Upper lobe of right lung (tissue), 1 donor: ENCODE results near the gene RGS6. TPM values are rescaled to one million over a fixed set of nuclear protein-coding genes. Genes with fewer than 3 reads are reported as not detected.

ENCODE experiments used
- ATAC-seq: fragments of 200-7000 bp; cut with Tn5 transposase; one replicate; pipeline ENCODE4 v1.9.1; 2020; ENCODE audit warnings: mild to moderate bottlenecking, moderate library complexity
- DNase-seq: peaks from one replicate; pipeline ENCODE4 v3.0.0-alpha.2; 2020
- H3K27ac ChIP-seq: fragments of 200-600 bp; one replicate; pipeline ENCODE4 v1.8.0; 2022
- H3K27me3 ChIP-seq: fragments of 200-600 bp; one replicate; pipeline ENCODE4 v1.8.0; 2022; ENCODE audit warnings: mild to moderate bottlenecking
- H3K36me3 ChIP-seq: fragments of 200-600 bp; one replicate; pipeline ENCODE4 v1.8.0; 2022
- H3K4me1 ChIP-seq: fragments of 200-600 bp; one replicate; pipeline ENCODE4 v1.8.0; 2022
- H3K4me3 ChIP-seq: fragments of 200-600 bp; one replicate; pipeline ENCODE4 v1.8.0; 2022; ENCODE audit warnings: mild to moderate bottlenecking
- H3K9me3 ChIP-seq: fragments of 200-600 bp; one replicate; pipeline ENCODE4 v1.8.0; 2022
- CTCF ChIP-seq: fragments of 200-600 bp; IDR thresholded peaks from one replicate; pipeline ENCODE4 v1.8.0; 2022; ENCODE audit warnings: antibody characterized with exemption
- intact Hi-C: fragments of 100-400 bp; cut with DNase I; formaldehyde crosslinking; loops from one replicate; pipeline ENCODE4 v1.11.0; 2022
- total RNA-seq: library from RNA; stranded (reverse); fragmentation: NEBNext Ultra II Directional; extraction: Animal tissue kit (Norgen Biotek cat#: 25700); gene quantifications from one replicate; pipeline ENCODE4 v1.2.1, GENCODE V29; 2021
- donor health status: DM: no; HTN: yes; CAD: no; lungs with severe emphysema.

Gene RGS6
- total RNA-seq, 1 donor from 2014 or later: 2.6 TPM

GRCh38 chr14:72301352-72301751, 369.1 kb downstream of the RGS6 start:
- no peaks in the 10 kb centered on the region for H3K4me1 ChIP-seq
- H3K36me3 ChIP-seq: no peaks in the 10 kb centered on the region
- H3K27ac ChIP-seq: no peak overlapping the region
- ATAC-seq (no peak), DNase-seq (no peak)
- intact Hi-C loops: no loop called here
- H3K9me3 ChIP-seq: peaks cover 7% of the 10 kb centered on the region
- no peak for TF ChIP-seq CTCF
- no peak overlapping the region for H3K4me3 ChIP-seq
- H3K27me3 ChIP-seq: no peaks in the 10 kb centered on the region

- H3K9me3 ChIP-seq: peaks cover 11% of the 10 kb centered on the region
- DNase-seq (no peak), ATAC-seq (no peak)
- intact Hi-C loops: no loop called here
- no peaks in the 10 kb centered on the region for H3K36me3 ChIP-seq
- no peak overlapping the region for H3K4me3 ChIP-seq
- no peaks in the 10 kb centered on the region for H3K27me3 ChIP-seq
- H3K4me1 ChIP-seq: no peaks in the 10 kb centered on the region
- no peak overlapping the region for H3K27ac ChIP-seq
- no peak for TF ChIP-seq CTCF
These were observed 371.7 kb downstream of the RGS6 start for GRCh38 chr14:72303930-72304329.

DNA sequence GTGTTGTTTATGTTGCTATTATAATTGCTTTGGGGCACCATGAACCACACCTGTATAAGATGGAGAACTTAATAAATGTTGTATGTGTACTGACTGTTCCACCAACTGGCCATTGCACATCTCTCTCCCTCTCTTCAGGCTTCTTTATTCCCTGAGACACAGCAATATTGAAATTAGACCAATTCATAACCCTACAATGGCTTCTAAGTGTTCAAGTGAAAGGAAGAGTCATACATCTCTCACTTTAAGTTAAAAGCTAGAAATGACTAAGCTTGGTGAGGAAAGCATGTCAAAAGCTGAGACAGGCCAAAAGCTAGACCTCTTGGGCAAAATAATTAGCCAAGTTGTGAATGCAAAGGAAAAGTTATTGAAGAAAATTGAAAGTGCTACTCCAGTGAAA, 373.3 kb downstream of the RGS6 start:
- intact Hi-C loops: no loop called here
- ATAC-seq (no peak), DNase-seq (no peak)
- H3K27ac ChIP-seq: no peak overlapping the region
- TF ChIP-seq CTCF: no peak
- peaks cover 11% of the 10 kb centered on the region for H3K9me3 ChIP-seq
- no peaks in the 10 kb centered on the region for H3K36me3 ChIP-seq
- H3K4me1 ChIP-seq: no peaks in the 10 kb centered on the region
- H3K27me3 ChIP-seq: no peaks in the 10 kb centered on the region
- H3K4me3 ChIP-seq: no peak overlapping the region

GRCh38 chr14:72308967-72309485, 376.8 kb downstream of the RGS6 start:
- Histone ChIP-seq H3K36me3 (no peaks in the 10 kb centered on the region), H3K4me1 (no peaks in the 10 kb centered on the region), H3K9me3 (peaks cover 11% of the 10 kb centered on the region), H3K27ac (no peak overlapping the region), H3K4me3 (no peak overlapping the region), H3K27me3 (no peaks in the 10 kb centered on the region)
- intact Hi-C loops: no loop called here
- no peak for DNase-seq
- no peak for ATAC-seq
- no peak for TF ChIP-seq CTCF

DNA sequence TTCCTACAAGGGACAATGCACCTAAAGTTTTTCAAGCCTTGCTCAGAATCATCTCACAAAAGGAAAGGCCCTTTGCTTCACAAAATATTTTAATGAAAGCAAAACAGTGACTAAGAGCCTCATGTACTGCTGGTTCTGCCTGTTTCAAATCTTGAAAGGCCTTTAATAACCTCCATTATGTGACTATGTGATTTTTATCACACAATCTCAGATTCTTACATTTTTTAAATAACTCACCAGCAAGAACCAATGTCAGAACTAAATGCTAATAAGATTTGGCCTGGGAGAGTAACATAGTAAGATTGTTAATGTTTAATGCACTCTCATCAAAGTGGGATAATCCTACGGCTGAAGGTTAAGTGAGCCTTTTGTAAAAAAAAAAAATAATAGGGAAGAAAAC, 378.9 kb downstream of the RGS6 start:
- intact Hi-C loops: no loop called here
- H3K27me3 ChIP-seq: no peaks in the 10 kb centered on the region
- ATAC-seq: no peak
- no peaks in the 10 kb centered on the region for H3K4me1 ChIP-seq
- H3K36me3 ChIP-seq: no peaks in the 10 kb centered on the region
- no peak for DNase-seq
- no peak for TF ChIP-seq CTCF
- H3K9me3 ChIP-seq: peaks cover 6% of the 10 kb centered on the region
- no peak overlapping the region for H3K27ac ChIP-seq
- no peak overlapping the region for H3K4me3 ChIP-seq

GRCh38 chr14:72311516-72311915, 379.3 kb downstream of the RGS6 start:
- no peak for ATAC-seq
- intact Hi-C loops: no loop called here
- peaks cover 2% of the 10 kb centered on the region for H3K9me3 ChIP-seq
- H3K36me3 ChIP-seq: no peaks in the 10 kb centered on the region
- no peaks in the 10 kb centered on the region for H3K4me1 ChIP-seq
- DNase-seq: no peak
- TF ChIP-seq CTCF: no peak
- no peak overlapping the region for H3K27ac ChIP-seq
- no peak overlapping the region for H3K4me3 ChIP-seq
- H3K27me3 ChIP-seq: no peaks in the 10 kb centered on the region
